ENCODE results near the gene TMPRSS2. TPM values are rescaled to one million over a fixed set of nuclear protein-coding genes. Genes with fewer than 3 reads are reported as not detected.
A peak's percentile ranks its signal among the peaks of the same experiment; 100 is the strongest.

TMPRSS2 gene
- total RNA-seq, 4 donors from 2014 or later, result 39.6 to 419 (median 352) TPM

DNA sequence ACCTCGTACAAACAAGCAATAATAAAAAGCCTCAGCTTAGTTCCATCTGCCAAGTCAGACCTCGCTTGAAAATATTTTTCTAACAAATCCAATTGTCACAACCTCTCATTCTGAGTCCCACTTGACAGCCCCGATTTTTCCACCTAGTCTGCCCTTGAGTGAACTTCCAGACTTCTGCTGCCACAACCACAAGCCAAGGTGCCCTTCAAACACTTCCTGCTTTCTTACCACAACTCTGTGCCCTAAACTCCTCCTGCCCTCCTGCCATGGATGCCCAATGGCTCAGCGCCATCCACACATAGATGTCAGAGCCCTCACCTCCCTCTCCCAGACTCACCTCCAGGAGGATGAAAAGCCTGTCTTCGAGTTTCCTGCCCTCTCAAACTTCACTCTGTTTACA, 3.9 kb downstream of the TMPRSS2 start:
- H3K4me3 ChIP-seq, result peak overlapping the region in 2 of 4 donors; percentile 76 to 78
- H3K4me1 ChIP-seq, result peaks cover 0 to 30% (median 0%) of the 10 kb centered on the region in 4 donors
- no peak for DNase-seq
- no peaks in the 10 kb centered on the region for H3K9me3 ChIP-seq
- H3K27me3 ChIP-seq, result no peaks in the 10 kb centered on the region
- H3K36me3 ChIP-seq, result peaks cover 0 to 10% (median 0%) of the 10 kb centered on the region in 3 donors
- H3K27ac ChIP-seq, result peak overlapping the region in 3 of 4 donors; percentile 79 to 91 (median 90)
- TF ChIP-seq, protein P1, sequence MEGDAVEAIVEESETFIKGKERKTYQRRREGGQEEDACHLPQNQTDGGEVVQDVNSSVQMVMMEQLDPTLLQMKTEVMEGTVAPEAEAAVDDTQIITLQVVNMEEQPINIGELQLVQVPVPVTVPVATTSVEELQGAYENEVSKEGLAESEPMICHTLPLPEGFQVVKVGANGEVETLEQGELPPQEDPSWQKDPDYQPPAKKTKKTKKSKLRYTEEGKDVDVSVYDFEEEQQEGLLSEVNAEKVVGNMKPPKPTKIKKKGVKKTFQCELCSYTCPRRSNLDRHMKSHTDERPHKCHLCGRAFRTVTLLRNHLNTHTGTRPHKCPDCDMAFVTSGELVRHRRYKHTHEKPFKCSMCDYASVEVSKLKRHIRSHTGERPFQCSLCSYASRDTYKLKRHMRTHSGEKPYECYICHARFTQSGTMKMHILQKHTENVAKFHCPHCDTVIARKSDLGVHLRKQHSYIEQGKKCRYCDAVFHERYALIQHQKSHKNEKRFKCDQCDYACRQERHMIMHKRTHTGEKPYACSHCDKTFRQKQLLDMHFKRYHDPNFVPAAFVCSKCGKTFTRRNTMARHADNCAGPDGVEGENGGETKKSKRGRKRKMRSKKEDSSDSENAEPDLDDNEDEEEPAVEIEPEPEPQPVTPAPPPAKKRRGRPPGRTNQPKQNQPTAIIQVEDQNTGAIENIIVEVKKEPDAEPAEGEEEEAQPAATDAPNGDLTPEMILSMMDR (IDR thresholded peaks at IDR 0.05), result no peak
- no peak for TF ChIP-seq POLR2A (IDR thresholded peaks at IDR 0.05)

DNA sequence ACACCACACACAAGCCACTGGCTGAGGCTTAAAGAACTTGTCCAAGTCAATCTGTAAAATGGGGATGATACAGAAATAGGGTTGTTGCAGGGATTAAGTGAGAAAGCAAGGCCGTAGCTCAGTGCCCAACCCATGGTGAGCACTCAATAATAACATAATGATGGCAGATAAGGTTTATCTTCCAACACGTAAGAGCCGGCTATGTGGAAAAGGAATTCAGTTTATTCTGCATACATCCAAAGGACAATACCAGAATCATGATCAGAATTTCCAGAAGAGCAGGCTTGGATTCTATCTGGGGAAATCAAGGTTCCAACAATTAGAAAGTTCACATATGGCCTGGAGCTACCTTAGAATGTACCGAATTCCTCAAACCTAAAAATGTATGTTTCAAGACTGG, 4.6 kb downstream of the TMPRSS2 start:
- H3K4me3 ChIP-seq, result peak overlapping the region in 2 of 4 donors; percentile 76 to 78
- H3K9me3 ChIP-seq, result no peaks in the 10 kb centered on the region
- TF ChIP-seq POLR2A (IDR thresholded peaks at IDR 0.05), result no peak
- TF ChIP-seq, protein P1 (IDR thresholded peaks at IDR 0.05), result no peak
- H3K36me3 ChIP-seq, result peaks cover 0 to 10% (median 0%) of the 10 kb centered on the region in 3 donors
- H3K27me3 ChIP-seq, result no peaks in the 10 kb centered on the region
- no peak for DNase-seq
- peaks cover 0 to 34% (median 0%) of the 10 kb centered on the region in 4 donors for H3K4me1 ChIP-seq
- peak overlapping the region in 3 of 4 donors; percentile 79 to 91 (median 90) for H3K27ac ChIP-seq

DNA sequence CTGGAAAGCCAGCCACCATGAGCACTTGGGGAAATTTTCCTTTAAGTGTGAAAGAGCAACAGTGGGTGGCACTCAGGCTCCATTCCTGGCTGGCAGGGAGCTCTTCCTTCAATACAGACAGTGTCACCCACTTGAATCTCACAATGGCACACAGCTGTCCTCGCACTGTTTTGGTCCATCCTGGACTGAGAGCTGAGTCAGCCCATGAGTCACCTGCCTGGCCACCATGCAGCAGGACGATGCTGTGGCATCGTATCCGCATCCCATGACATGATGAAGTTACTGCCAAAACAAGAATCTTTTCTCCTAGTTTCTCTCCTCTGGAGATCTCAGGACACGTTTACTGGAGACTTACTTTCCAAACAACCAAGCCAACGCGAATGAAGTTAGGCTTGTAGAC, 6.0 kb downstream of the TMPRSS2 start:
- H3K4me3 ChIP-seq, result peak overlapping the region in 1 of 4 donors; percentile 12
- H3K4me1 ChIP-seq, result peaks cover 0 to 39% (median 0%) of the 10 kb centered on the region in 4 donors
- no peaks in the 10 kb centered on the region for H3K27me3 ChIP-seq
- no peak for TF ChIP-seq POLR2A (IDR thresholded peaks at IDR 0.05)
- TF ChIP-seq, protein P1 (IDR thresholded peaks at IDR 0.05), result no peak
- no peaks in the 10 kb centered on the region for H3K9me3 ChIP-seq
- peak overlapping the region in 3 of 4 donors; percentile 55 to 91 (median 90) for H3K27ac ChIP-seq
- peak in 1 of 3 donors; percentile 74 for DNase-seq
- peaks cover 0 to 10% (median 0%) of the 10 kb centered on the region in 3 donors for H3K36me3 ChIP-seq

DNA sequence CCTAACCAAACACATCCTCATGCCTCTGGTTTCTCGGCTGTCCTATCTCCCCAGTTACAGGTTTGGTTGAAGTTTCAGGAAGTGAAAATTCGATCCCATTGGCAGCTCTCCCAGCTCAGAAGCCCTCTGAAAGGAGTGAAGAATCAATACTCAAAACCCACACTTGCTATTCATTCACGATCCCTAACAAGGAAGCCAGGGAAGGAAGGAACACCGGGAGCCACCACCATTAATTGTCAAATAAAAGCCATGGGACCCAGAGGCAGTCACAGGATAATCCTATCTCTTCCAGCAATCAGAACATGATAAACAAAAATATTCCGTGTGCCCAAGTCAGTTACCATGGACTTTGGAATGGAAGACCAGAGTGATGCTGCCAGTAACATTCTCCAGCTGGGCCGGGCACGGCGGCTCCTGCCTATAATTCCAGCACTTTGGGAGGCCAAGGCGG, 7.0 kb downstream of the TMPRSS2 start:
- Histone ChIP-seq H3K36me3 (peaks cover 0 to 16% (median 0%) of the 10 kb centered on the region in 3 donors), H3K9me3 (no peaks in the 10 kb centered on the region), H3K27ac (peak overlapping the region in 3 of 4 donors; percentile 59 to 91 (median 90)), H3K27me3 (no peaks in the 10 kb centered on the region), H3K4me1 (peaks cover 0 to 40% (median 0%) of the 10 kb centered on the region in 4 donors), H3K4me3 (peak overlapping the region in 2 of 4 donors; percentile 20 to 28)
- TF ChIP-seq, protein P1 (IDR thresholded peaks at IDR 0.05), result no peak
- no peak for TF ChIP-seq POLR2A (IDR thresholded peaks at IDR 0.05)
- DNase-seq, result peak in 2 of 3 donors; percentile 67 to 74

DNA sequence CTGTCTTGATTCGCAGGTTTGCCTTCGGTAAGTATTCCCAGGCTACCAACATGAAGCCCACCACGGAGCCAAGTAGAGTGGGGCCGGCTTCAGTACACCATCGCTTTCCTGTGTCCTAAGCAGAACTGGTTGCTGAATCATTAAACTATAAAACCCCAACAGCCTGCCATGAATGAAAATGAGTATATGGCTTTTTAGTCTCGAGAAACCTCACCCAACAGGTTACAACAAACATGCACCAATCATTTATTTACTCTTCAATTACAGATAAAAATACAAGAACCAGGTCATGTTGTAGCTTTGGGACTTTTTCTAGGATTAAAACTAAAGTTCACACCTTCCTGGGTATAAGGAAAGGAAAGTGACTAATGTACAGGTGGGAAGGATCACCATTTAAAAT, 7.6 kb downstream of the TMPRSS2 start:
- Histone ChIP-seq H3K4me3 (peak overlapping the region in 2 of 4 donors; percentile 20 to 28), H3K9me3 (no peaks in the 10 kb centered on the region), H3K27me3 (no peaks in the 10 kb centered on the region), H3K4me1 (peaks cover 0 to 40% (median 0%) of the 10 kb centered on the region in 4 donors), H3K36me3 (peaks cover 0 to 14% (median 0%) of the 10 kb centered on the region in 3 donors), H3K27ac (peak overlapping the region in 3 of 4 donors; percentile 59 to 91 (median 90))
- no peak for DNase-seq
- no peak for TF ChIP-seq POLR2A (IDR thresholded peaks at IDR 0.05)
- TF ChIP-seq, protein P1 (IDR thresholded peaks at IDR 0.05), result no peak

Data from Peyer's patch (tissue), 4 donors.